Cardiac fibroblast (primary cell): ENCODE data around the gene DLX1.

Source experiments
- DNase-seq, 2 donors: peaks; one replicate each; pipeline versions ENCODE4 v3.0.0 to v3.0.0-alpha.2; 2010; ENCODE audit warnings: low read depth in 2 of 2
- H3K4me3 ChIP-seq, 2 donors: replicated peaks in 1 of 2; 1 replicate in 1 of 2; 2 replicates in 1 of 2; pipeline ENCODE4 v1.5.1; 2011; ENCODE audit warnings: low read depth in 2 of 2, low read length in 2 of 2, mild to moderate bottlenecking in 2 of 2, moderate library complexity in 1 of 2
- TF ChIP-seq, protein P1 (sequence below): IDR thresholded peaks from one replicate; pipeline ENCODE4 v1.5.1; 2011; ENCODE audit warnings: low read depth, mild to moderate bottlenecking, low read length, inconsistent platforms

Gene DLX1

DNA sequence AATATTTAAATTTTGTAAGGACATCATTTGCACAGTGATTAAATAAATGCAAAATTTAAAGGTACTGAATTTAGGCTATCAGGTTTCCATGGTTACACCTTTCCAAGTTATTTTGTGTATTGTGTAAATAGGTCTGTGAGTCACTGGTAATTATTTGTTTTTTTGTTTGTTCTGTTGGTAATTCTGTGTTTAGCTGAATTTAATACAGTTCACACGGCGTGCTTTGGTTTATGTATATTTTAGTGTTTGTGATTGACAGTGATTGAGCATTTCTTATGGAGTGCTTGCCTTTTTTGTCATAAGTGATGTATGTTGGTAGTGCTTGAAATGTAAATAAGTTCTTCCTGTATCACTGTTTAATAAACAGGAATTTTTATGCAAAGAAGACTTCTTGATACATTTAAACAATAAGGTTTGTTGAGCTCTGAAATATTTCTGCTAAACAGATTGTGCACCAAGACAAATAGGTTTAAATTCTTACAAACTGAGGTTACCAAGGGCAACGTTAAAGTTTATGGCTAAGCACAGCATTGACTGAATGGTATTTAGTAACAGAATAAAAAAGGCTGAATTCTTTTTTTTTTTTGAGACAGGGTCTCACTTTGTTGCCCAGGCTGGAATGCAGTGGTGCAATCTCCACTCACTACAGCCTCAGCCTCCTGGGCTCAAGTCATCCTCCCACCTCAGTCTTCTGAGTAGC lies 38.3 kb upstream of the DLX1 start:
- no peak overlapping the region for H3K4me3 ChIP-seq
- DNase-seq = no peak
- TF ChIP-seq, protein P1, sequence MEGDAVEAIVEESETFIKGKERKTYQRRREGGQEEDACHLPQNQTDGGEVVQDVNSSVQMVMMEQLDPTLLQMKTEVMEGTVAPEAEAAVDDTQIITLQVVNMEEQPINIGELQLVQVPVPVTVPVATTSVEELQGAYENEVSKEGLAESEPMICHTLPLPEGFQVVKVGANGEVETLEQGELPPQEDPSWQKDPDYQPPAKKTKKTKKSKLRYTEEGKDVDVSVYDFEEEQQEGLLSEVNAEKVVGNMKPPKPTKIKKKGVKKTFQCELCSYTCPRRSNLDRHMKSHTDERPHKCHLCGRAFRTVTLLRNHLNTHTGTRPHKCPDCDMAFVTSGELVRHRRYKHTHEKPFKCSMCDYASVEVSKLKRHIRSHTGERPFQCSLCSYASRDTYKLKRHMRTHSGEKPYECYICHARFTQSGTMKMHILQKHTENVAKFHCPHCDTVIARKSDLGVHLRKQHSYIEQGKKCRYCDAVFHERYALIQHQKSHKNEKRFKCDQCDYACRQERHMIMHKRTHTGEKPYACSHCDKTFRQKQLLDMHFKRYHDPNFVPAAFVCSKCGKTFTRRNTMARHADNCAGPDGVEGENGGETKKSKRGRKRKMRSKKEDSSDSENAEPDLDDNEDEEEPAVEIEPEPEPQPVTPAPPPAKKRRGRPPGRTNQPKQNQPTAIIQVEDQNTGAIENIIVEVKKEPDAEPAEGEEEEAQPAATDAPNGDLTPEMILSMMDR = no peak

GRCh38 chr2:172047566-172048507 lies 37.5 kb upstream of the DLX1 start:
- TF ChIP-seq, protein P1 = no peak

DNA sequence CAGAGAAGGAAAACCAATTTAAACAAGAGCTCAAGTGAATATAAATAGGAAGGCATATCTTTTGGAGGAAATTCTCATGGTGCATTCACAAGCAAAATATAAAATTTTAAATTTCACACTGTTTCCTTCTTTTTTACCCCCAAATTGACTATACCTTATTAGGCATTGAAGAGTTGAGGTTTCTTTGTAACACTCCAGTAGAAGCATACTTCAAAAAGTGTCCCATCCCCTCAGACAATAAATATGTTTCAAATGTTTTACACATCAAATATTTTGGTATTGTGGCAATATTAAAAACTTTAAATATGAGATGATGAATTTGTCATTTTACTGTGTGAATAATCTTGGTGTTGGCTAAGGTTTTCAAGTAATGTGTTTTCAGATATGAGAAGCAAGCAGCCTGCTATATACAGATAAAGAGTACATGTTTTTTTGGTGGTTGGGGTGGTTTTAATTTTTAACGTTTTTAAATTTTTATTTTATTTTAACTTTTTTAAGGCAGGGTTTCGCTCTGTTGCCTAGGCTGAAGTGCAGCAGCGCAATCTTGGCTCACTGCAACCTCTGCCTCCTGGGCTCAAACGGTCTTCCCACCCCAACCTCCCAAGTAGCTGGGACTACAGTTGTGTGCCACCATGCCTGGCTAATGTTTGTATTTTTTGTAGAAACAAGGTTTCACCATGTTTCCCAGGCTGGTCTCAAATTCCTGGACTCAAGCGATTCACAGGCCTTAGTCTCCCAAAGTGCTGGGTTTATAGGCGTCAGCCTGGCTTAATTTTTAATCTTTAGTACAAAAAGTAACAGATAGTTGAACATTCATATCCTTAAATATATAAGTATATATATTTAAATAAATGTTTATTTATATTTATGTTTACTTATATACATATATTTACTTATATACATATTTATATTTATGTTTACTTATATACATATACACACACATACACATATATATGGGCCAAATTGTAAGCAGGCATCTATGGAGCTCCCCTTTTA lies 36.5 kb upstream of the DLX1 start:
- TF ChIP-seq, protein P1 = no peak
- no peak for DNase-seq
- H3K4me3 ChIP-seq = no peak overlapping the region

More at GRCh38 chr2:172047566-172048507, 37.5 kb upstream of the DLX1 start:
- no peak for DNase-seq
- H3K4me3 ChIP-seq = no peak overlapping the region

GRCh38 chr2:172049567-172050120 lies 35.7 kb upstream of the DLX1 start:
- no peak overlapping the region for H3K4me3 ChIP-seq
- TF ChIP-seq, protein P1 = no peak
- DNase-seq = no peak

DNA sequence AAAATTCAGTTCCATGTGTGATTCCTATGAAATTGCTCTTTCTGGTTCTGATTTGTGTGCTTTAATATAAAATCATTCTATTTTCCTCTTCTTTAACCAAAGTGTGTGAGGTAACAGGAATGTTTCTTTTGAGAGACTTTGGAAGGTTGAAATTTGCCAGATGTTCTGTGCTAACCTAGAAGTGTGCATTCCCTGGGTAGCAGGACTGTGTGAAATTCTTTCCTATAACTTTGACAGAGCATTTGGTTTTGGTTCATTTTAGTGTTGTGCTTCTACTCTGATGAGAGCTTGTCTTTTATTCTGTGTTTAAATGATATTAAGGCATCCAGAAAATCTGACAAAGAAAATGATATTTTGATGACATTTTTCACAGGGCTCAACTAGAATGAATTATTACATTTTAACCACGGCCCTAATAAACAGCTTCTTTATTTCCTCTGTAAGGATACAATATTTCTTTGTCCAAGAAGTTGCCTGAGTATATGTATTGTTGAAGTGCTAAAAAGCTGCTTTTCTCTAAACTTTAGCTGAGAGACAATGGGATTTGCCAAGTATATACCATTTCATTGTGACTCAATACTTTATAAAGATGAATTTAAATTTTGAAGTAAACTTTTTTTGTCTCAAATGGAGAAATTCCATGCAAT lies 34.7 kb upstream of the DLX1 start:
- no peak overlapping the region for H3K4me3 ChIP-seq

More for the DNA sequence above, 34.7 kb upstream of the DLX1 start:
- TF ChIP-seq, protein P1 = no peak
- no peak for DNase-seq
